NCI-H774 (cell line): ENCODE results near the gene TMTC3.

Experiments used
- DNase-seq: peaks from one replicate; lab custom pipeline; 2025; lab: John Stamatoyannopoulos, UW

The TMTC3 gene

DNA sequence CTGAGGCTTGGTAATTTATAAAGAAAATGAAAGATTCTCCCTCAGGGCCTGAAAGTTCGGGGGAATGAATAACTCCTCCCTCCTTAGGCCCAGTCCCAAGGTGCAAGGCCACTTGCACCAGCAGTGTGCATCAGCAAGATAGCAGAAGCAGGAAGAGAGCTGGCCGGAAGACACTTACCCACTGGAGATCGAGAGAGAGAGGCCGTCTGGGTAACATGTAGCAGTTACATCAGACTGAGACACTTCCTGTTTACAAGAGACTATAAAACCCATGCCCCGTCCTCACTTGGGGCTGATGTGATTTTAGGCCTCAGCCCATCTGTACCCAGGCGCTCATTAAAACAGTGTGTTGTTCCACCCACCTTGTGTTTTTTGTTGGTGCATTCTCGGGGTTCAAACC lies 85.2 kb downstream of the TMTC3 start:
- DNase-seq = no peak

DNA sequence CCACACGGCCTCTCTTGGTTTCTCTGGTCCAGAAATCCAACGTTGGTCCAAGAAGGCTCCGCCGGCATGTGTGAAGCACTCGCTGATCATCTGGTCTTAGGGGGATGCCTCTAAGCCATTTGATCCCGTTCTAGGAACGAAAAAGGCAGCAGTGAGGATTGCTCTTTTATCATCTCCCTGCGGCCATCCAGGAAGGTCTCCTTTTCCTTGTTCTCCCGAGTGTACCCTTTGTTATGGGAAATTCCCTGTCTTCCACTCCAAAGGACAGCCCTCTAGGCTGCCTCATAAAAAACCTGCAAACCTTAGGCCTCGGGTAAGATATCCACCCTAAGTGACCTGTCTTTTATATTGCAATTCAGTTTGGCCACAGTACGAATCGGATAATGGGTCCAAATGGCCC lies 85.8 kb downstream of the TMTC3 start:
- DNase-seq = no peak

- DNase-seq = no peak
Observed at GRCh38 chr12:88228720-88229119, 86.6 kb downstream of the TMTC3 start.

DNA sequence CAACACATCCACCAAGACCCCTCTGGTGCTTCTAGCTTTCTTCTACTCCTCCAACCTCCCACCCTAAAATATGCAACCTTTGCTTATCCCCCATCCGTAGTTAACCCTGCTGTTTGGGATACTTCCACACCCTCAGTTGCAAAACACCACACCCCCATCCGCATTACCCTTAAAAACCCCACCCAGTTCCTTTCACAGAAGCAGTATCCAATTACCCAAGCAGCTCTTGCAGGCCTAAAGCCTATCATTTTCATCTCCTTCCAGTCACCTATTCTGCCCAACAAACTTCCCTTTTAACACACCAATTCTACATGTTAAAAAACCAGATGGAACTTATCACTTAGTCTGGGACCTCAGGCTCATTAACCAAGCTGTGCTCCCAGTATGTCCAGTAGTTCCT lies 88.2 kb downstream of the TMTC3 start:
- DNase-seq = no peak

GRCh38 chr12:88235183-88235833 lies 93.2 kb downstream of the TMTC3 start:
- no peak for DNase-seq

GRCh38 chr12:88237954-88238353 lies 95.8 kb downstream of the TMTC3 start:
- DNase-seq = no peak

DNA sequence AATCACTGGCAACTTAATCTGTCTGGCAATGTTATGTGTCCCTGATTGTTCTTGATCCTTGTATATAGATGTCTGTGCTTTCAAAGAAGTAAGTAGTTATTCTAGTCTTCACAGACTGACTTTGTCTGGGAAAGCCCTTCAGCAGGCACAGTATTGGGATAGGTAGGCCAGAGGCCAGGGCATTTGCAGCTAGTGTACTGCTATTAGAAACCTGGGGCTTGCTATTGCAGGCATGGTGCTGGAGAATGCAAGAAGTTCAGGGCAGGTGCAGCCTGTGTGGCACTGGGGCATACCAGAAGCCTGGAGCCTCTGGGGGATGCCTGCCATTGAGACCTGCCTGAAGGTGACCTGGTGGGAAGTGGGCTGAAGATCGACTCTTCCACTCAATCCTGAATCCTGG lies 96.3 kb downstream of the TMTC3 start:
- no peak for DNase-seq

GRCh38 chr12:88241862-88242570 lies 99.9 kb downstream of the TMTC3 start:
- no peak for DNase-seq

- no peak for DNase-seq
Observed at GRCh38 chr12:88242571-88242925, 100.4 kb downstream of the TMTC3 start.

- no peak for DNase-seq
Observed at GRCh38 chr12:88242939-88243338, 100.8 kb downstream of the TMTC3 start.

- no peak for DNase-seq
Observed at GRCh38 chr12:88243982-88244381, 101.9 kb downstream of the TMTC3 start.

- no peak for DNase-seq
Observed at GRCh38 chr12:88245905-88246304, 103.8 kb downstream of the TMTC3 start.

- no peak for DNase-seq
Observed at GRCh38 chr12:88247241-88247643, 105.1 kb downstream of the TMTC3 start.

DNA sequence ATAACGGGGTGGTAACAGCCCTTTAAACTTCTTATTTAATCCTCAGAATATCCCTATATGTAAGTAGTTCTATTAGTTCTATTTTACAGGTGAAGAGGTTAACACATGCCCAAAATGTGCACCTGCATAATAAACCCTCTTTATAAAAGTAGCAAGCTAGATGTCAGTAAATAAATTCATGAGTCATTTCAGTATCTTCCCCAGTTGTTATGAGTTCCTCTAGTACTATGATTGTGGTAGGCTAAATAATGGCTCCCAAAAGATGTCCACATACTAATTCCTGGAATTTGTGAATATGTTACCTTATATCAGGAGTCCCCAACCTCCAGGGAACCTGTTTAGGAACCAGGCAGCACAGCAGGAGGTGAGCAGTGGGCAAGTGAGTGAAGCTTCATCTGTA lies 106.5 kb downstream of the TMTC3 start:
- no peak for DNase-seq
